ENCODE measurements around the gene GALNT15. TPM values are rescaled to one million over a fixed set of nuclear protein-coding genes. Genes with fewer than 3 reads are reported as not detected.

The GALNT15 gene
- total RNA-seq, 1 donor from 2014 or later = 0.95 TPM

DNA sequence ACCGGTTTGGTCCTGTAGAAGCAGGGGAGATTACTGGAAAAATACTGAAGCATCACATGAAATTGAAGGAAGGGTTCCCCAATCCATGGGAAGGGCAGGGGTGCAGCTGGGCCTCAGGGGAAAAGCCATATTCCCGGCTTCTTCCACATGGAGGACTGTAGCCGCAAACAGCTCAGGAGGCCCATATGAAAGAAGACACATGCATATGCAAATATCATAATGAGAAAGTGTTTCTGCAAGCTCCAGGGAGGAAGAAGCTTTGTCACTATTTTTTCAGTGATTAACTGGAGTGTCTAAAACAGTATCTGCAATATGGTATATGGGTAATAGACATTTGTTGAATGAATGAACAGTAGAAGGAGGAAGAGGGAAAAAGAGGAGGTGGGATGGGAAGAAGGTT is 71.1 kb downstream of the GALNT15 start:
- Mint-ChIP-seq H3K27ac (ENCODE audit: unreplicated experiment) (no peak overlapping the region), H3K36me3 (ENCODE audit: low read depth, unreplicated experiment) (no peaks in the 10 kb centered on the region), H3K27me3 (ENCODE audit: low read depth, unreplicated experiment) (peaks cover 4% of the 10 kb centered on the region), H3K9me3 (ENCODE audit: unreplicated experiment) (no peaks in the 10 kb centered on the region), H3K4me1 (ENCODE audit: low read depth, unreplicated experiment) (peaks cover 17% of the 10 kb centered on the region), H3K4me3 (ENCODE audit: unreplicated experiment) (no peak overlapping the region)
- H2AFZ ChIP-seq (ENCODE audit: low read depth, low read length) = no peak overlapping the region
- TF ChIP-seq, protein P1, sequence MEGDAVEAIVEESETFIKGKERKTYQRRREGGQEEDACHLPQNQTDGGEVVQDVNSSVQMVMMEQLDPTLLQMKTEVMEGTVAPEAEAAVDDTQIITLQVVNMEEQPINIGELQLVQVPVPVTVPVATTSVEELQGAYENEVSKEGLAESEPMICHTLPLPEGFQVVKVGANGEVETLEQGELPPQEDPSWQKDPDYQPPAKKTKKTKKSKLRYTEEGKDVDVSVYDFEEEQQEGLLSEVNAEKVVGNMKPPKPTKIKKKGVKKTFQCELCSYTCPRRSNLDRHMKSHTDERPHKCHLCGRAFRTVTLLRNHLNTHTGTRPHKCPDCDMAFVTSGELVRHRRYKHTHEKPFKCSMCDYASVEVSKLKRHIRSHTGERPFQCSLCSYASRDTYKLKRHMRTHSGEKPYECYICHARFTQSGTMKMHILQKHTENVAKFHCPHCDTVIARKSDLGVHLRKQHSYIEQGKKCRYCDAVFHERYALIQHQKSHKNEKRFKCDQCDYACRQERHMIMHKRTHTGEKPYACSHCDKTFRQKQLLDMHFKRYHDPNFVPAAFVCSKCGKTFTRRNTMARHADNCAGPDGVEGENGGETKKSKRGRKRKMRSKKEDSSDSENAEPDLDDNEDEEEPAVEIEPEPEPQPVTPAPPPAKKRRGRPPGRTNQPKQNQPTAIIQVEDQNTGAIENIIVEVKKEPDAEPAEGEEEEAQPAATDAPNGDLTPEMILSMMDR (IDR thresholded peaks at IDR 0.05; ENCODE audit: insufficient read depth, low read depth, low read length) = no peak
- TF ChIP-seq EZH2 (IDR thresholded peaks at IDR 0.05; ENCODE audit: insufficient read depth, low read length) = no peak
- H3K9me3 ChIP-seq (ENCODE audit: insufficient read depth, low read depth, low read length) = no peaks in the 10 kb centered on the region
- no peak for DNase-seq (ENCODE audit: low read depth)
- peaks cover 9% of the 10 kb centered on the region for H3K4me1 ChIP-seq (ENCODE audit: insufficient read depth, low read length)
- H3K9ac ChIP-seq (ENCODE audit: low read length) = no peak overlapping the region
- no peak overlapping the region for H3K4me2 ChIP-seq (ENCODE audit: low read length)
- H3K27ac ChIP-seq (ENCODE audit: low read depth, low read length) = no peak overlapping the region
- H3K27me3 ChIP-seq (ENCODE audit: insufficient read depth, low read length) = peaks cover 2% of the 10 kb centered on the region
- no peaks in the 10 kb centered on the region for H3K36me3 ChIP-seq (ENCODE audit: insufficient read depth, low read length)
- no peak for FAIRE-seq
- no peaks in the 10 kb centered on the region for H3K79me2 ChIP-seq (ENCODE audit: insufficient read depth, low read length)
- H3K4me3 ChIP-seq (ENCODE audit: insufficient read depth, low read depth, low read length) = no peak overlapping the region
- H4K20me1 ChIP-seq (ENCODE audit: insufficient read depth, low read length) = no peaks in the 10 kb centered on the region

DNA sequence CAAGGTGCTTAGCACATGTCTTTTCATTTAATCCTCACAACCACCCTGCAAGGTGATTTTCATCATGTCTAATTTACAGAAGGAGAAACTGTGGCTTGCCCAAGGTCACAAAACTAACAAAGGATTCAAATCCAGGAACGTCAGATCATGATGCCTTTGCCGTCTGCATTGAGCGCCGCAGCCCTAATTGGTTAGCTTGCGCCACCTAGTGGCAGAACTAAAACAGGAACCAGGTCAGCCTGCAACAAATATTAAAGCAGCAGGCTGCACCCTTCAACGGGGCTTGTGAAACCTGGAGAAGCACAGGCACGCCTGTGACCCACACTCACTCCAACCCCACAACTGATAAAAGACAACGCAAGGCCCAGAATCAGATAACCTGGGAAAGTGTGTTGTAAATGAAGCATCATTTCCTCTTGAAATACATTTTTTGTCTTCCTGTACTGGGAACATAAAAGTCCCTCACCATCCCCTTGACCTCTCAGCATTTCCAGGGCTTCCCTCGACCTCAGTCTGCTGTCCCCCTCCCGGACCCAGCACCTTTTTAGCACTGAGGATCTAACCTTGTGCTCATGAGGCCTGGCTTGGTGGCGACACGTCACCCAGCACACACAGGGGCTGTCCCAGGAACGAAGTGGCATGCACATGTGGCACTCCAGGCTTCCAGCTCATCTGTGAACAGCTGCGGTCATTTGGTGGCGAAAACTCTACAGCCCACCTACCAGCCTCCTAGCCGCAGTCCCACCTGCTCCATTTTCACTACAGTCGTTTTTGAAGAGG is 73.0 kb downstream of the GALNT15 start:
- peak overlapping the region; percentile 6 for H3K9ac ChIP-seq (ENCODE audit: low read length)
- H3K27me3 ChIP-seq (ENCODE audit: insufficient read depth, low read length) = peaks cover 2% of the 10 kb centered on the region
- Mint-ChIP-seq H3K27me3 (ENCODE audit: low read depth, unreplicated experiment) (peaks cover 2% of the 10 kb centered on the region), H3K27ac (ENCODE audit: unreplicated experiment) (no peak overlapping the region), H3K36me3 (ENCODE audit: low read depth, unreplicated experiment) (no peaks in the 10 kb centered on the region), H3K9me3 (ENCODE audit: unreplicated experiment) (no peaks in the 10 kb centered on the region), H3K4me1 (ENCODE audit: low read depth, unreplicated experiment) (peaks cover 17% of the 10 kb centered on the region), H3K4me3 (ENCODE audit: unreplicated experiment) (no peak overlapping the region)
- no peaks in the 10 kb centered on the region for H3K79me2 ChIP-seq (ENCODE audit: insufficient read depth, low read length)
- H3K4me2 ChIP-seq (ENCODE audit: low read length) = no peak overlapping the region
- no peaks in the 10 kb centered on the region for H3K36me3 ChIP-seq (ENCODE audit: insufficient read depth, low read length)
- no peak for FAIRE-seq
- TF ChIP-seq EZH2 (IDR thresholded peaks at IDR 0.05; ENCODE audit: insufficient read depth, low read length) = no peak
- TF ChIP-seq, protein P1 (IDR thresholded peaks at IDR 0.05; ENCODE audit: insufficient read depth, low read depth, low read length) = peak; percentile 91
- no peak overlapping the region for H3K27ac ChIP-seq (ENCODE audit: low read depth, low read length)
- no peaks in the 10 kb centered on the region for H3K9me3 ChIP-seq (ENCODE audit: insufficient read depth, low read depth, low read length)
- peak overlapping the region; percentile 25 for H2AFZ ChIP-seq (ENCODE audit: low read depth, low read length)
- H3K4me1 ChIP-seq (ENCODE audit: insufficient read depth, low read length) = peaks cover 8% of the 10 kb centered on the region
- no peak overlapping the region for H3K4me3 ChIP-seq (ENCODE audit: insufficient read depth, low read depth, low read length)
- peak; percentile 53 for DNase-seq (ENCODE audit: low read depth)
- no peaks in the 10 kb centered on the region for H4K20me1 ChIP-seq (ENCODE audit: insufficient read depth, low read length)

DNA sequence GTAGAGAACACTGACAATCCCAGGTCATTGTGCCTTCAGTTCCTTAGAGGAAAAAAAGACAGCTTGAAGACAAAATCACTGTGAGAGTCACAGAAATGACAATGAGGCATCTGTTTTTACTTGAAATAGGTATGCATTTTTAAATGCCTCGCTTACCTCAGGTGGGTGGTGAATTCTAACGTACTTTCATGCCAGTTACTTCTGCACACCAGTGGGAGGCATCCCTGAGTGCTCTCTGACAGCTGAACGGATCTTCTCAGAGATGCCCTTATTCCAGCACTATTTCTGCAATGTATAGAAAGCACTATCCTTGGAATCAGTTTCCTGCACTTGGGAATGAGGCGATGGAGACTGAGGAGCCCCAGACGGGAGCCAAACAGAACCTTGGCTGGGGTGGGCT is 74.1 kb downstream of the GALNT15 start:
- Histone ChIP-seq H4K20me1 (ENCODE audit: insufficient read depth, low read length) (no peaks in the 10 kb centered on the region), H3K79me2 (ENCODE audit: insufficient read depth, low read length) (no peaks in the 10 kb centered on the region), H3K36me3 (ENCODE audit: insufficient read depth, low read length) (no peaks in the 10 kb centered on the region), H3K9me3 (ENCODE audit: insufficient read depth, low read depth, low read length) (no peaks in the 10 kb centered on the region), H3K27me3 (ENCODE audit: insufficient read depth, low read length) (peaks cover 2% of the 10 kb centered on the region), H3K4me2 (ENCODE audit: low read length) (no peak overlapping the region), H2AFZ (ENCODE audit: low read depth, low read length) (no peak overlapping the region), H3K9ac (ENCODE audit: low read length) (no peak overlapping the region), H3K4me1 (ENCODE audit: insufficient read depth, low read length) (peaks cover 8% of the 10 kb centered on the region), H3K4me3 (ENCODE audit: insufficient read depth, low read depth, low read length) (no peak overlapping the region), H3K27ac (ENCODE audit: low read depth, low read length) (no peak overlapping the region)
- FAIRE-seq (no peak), DNase-seq (ENCODE audit: low read depth) (no peak)
- H3K27me3 Mint-ChIP-seq (ENCODE audit: low read depth, unreplicated experiment) = peaks cover under 1% of the 10 kb centered on the region
- no peaks in the 10 kb centered on the region for H3K9me3 Mint-ChIP-seq (ENCODE audit: unreplicated experiment)
- TF ChIP-seq EZH2 (IDR thresholded peaks at IDR 0.05; ENCODE audit: insufficient read depth, low read length) = no peak
- TF ChIP-seq, protein P1 (IDR thresholded peaks at IDR 0.05; ENCODE audit: insufficient read depth, low read depth, low read length) = no peak
- no peak overlapping the region for H3K4me3 Mint-ChIP-seq (ENCODE audit: unreplicated experiment)
- H3K27ac Mint-ChIP-seq (ENCODE audit: unreplicated experiment) = no peak overlapping the region
- H3K4me1 Mint-ChIP-seq (ENCODE audit: low read depth, unreplicated experiment) = peaks cover 14% of the 10 kb centered on the region
- H3K36me3 Mint-ChIP-seq (ENCODE audit: low read depth, unreplicated experiment) = no peaks in the 10 kb centered on the region

Data from astrocyte (in vitro differentiated cells and primary cell).